HepG2 (cell line): Measurements from ENCODE around the gene PRR12. TPM values are rescaled to one million over a fixed set of nuclear protein-coding genes. Genes with fewer than 3 reads are reported as not detected.
A peak's percentile ranks its signal among the peaks of the same experiment; 100 is the strongest.

Source experiments
- CBX5 ChIP-seq: sonication (generic); formaldehyde crosslinking; IDR thresholded peaks from 2 replicates; pipeline ENCODE4 v1.4.0; 2020; ENCODE audit warnings: missing genetic modification reagents, borderline replicate concordance
- CREM ChIP-seq, 2 experiments: sonication (generic) in 1 of 2; formaldehyde crosslinking in 1 of 2; IDR thresholded peaks; 2 replicates each; pipeline versions ENCODE4 v1.4.0 to v1.6.1; 2016 to 2020; ENCODE audit warnings: antibody characterized with exemption in 1 of 2, mild to moderate bottlenecking in 1 of 2, missing genetic modification reagents in 1 of 2
- GATAD1 ChIP-seq: IDR thresholded peaks from 2 replicates; pipeline ENCODE4 v1.6.1; 2016; ENCODE audit warnings: missing genetic modification reagents, missing compliant biosample characterization
- HNRNPK ChIP-seq: fragments of 200-400 bp; formaldehyde crosslinking; IDR thresholded peaks from 2 replicates; pipeline ENCODE4 v1.6.1; 2018; ENCODE audit warnings: low read length, low read depth, moderate library complexity, mild to moderate bottlenecking; ENCODE audit not compliant: poor library complexity, severe bottlenecking
- HOXA5 ChIP-seq: sonication (generic); formaldehyde crosslinking; IDR thresholded peaks from 2 replicates; pipeline ENCODE4 v1.4.0; 2020; ENCODE audit warnings: missing genetic modification reagents
- PLRG1 ChIP-seq: fragments of 450-650 bp; conservative IDR thresholded peaks from 2 replicates; pipeline ENCODE4 v1.6.1; 2016
- RXRB ChIP-seq: IDR thresholded peaks from 2 replicates; pipeline ENCODE4 v1.6.1; 2016; ENCODE audit warnings: borderline replicate concordance, missing genetic modification reagents, missing compliant biosample characterization
- TFDP2 ChIP-seq: sonication (generic); formaldehyde crosslinking; IDR thresholded peaks from 2 replicates; pipeline ENCODE4 v1.4.0; 2020; ENCODE audit warnings: missing genetic modification reagents
- ZBTB40 ChIP-seq, 2 experiments: fragments of 450-650 bp in 1 of 2; sonication (generic) in 1 of 2; formaldehyde crosslinking in 1 of 2; IDR thresholded peaks; 2 replicates each; pipeline versions ENCODE4 v1.6.1 to v1.8.0; 2016 to 2022; ENCODE audit warnings: antibody characterized with exemption in 1 of 2, mild to moderate bottlenecking in 1 of 2, missing genetic modification reagents in 1 of 2
- ZNF256 ChIP-seq: sonication (generic); formaldehyde crosslinking; conservative IDR thresholded peaks from 2 replicates; pipeline ENCODE4 v1.4.0; 2020; ENCODE audit warnings: missing genetic modification reagents
- ZNF34 ChIP-seq: sonication (generic); formaldehyde crosslinking; IDR thresholded peaks from 2 replicates; pipeline ENCODE4 v1.4.0; 2020; ENCODE audit warnings: mild to moderate bottlenecking, missing genetic modification reagents, borderline replicate concordance
- ZNF431 ChIP-seq: sonication (generic); formaldehyde crosslinking; IDR thresholded peaks from 2 replicates; pipeline ENCODE4 v1.9.0; 2022; ENCODE audit warnings: missing genetic modification reagents, low read depth, mild to moderate bottlenecking, borderline replicate concordance
- ZNF850 ChIP-seq: sonication (generic); formaldehyde crosslinking; conservative IDR thresholded peaks from 2 replicates; pipeline ENCODE4 v1.9.0; 2021; ENCODE audit warnings: mild to moderate bottlenecking, missing genetic modification reagents
- polyA plus RNA-seq, 8 experiments: library from polyadenylated mRNA; depleted of rRNA in 3 of 8; stranded (reverse) in 7 of 8; unstranded in 1 of 8; fragments of >200 nt; fragmentation: Illumina TruSeq in 4 of 8; extraction: Trizol in 4 of 8; gene quantifications; 2 replicates each; pipeline versions ENCODE4 v1.2.1 to v1.2.3, GENCODE V29; 2011 to 2016; ENCODE audit warnings: low read depth in 4 of 8, missing spikeins in 1 of 8, mixed read lengths in 1 of 8; ENCODE audit not compliant: insufficient read depth in 1 of 8
- total RNA-seq, 5 experiments: library from RNA; depleted of rRNA; stranded (reverse); fragments of >200 nt; fragmentation: Illumina TruSeq; extraction: Trizol; gene quantifications; 2 replicates each; pipeline ENCODE4 v1.2.3, GENCODE V29; 2016; ENCODE audit warnings: low read depth in 1 of 5

Gene PRR12
- total and polyA plus RNA-seq, 2 of the 13 experiments (the other 11 are each of a cell fraction or from before 2014, with no cell fraction given): 0.62 to 1.5 TPM

DNA sequence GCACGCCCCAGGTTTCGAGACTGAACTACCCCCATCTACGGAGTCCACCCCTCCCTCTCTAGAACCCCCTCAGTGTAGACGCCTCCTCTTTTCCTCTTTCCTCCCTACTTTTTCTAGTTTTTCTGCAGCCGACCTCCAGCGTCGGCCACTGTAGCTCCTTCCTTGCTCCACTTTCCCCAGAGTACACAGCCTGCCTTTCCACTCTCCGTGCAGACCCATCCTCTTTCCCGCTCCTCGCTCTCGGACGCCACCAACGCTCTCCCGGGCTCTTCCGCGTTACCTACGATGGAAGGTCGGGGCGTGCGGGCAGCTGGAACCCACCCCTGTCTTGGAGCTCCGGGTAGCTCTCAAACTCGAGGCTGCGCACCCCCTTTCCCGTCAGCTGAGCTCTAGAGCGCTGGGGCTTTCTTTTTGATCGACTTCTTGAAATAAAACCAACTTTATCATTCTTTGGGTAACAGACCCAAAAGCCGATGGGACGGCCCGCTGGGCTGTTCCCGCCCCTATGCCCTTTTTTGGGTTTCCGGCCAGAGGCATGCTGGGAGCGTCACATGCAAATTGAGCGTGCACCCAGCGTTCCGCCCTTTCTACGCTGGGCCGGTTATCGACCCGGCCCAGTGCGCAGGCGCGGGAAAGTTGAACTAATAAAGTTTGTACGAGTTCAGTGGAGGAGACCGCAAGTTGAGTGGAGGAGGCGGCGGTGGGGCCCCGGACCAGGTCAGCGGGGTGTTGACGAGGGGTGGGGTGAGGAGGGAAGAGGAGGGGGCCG is 74.6 kb downstream of the PRR12 start, which contains the start of the genes BCL2L12 and IRF3 (continued):
- TF ChIP-seq TFDP2 (peak; percentile 89), ZBTB40 (IDR thresholded peaks at IDR 0.05) (peak; percentile 96), ZBTB40 (CRISPR knock-in tag; IDR thresholded peaks at IDR 0.05) (peak; percentile 100), HOXA5 (CRISPR knock-in tag) (0 out of 2 replicates have a peak, but pooled peaks have one; percentile 13), HNRNPK (peak; percentile 80), ZNF34 (CRISPR knock-in tag) (no peak), ZNF256 (0 out of 2 replicates have a peak, but pooled peaks have one; percentile 13), ZNF431 (CRISPR knock-in tag) (no peak), PLRG1 (no peak), CBX5 (CRISPR knock-in tag) (peak; percentile 15; the same call in 1 of the 2 replicates), ZNF850 (CRISPR knock-in tag) (no peak), GATAD1 (CRISPR knock-in tag) (peak; percentile 87), CREM (IDR thresholded peaks at IDR 0.05) (peak; percentile 65), CREM (CRISPR knock-in tag; IDR thresholded peaks at IDR 0.05) (no peak), RXRB (CRISPR knock-in tag) (peak; percentile 29; the same call in 1 of the 2 replicates)
